Hepatocyte (in vitro differentiated cells): Measurements from ENCODE around the gene DNM3. TPM values are rescaled to one million over a fixed set of nuclear protein-coding genes. Genes with fewer than 3 reads are reported as not detected.
A peak's percentile ranks its signal among the peaks of the same experiment; 100 is the strongest.

Source experiments
- DNase-seq: peaks from one replicate; pipeline ENCODE4 v3.0.0-alpha.2; 2016; ENCODE audit warnings: low spot score
- H2AFZ ChIP-seq: fragments of 200-600 bp; sonication (generic); 2 replicates; pipeline ENCODE4 v1.6.0; 2016; ENCODE audit warnings: antibody characterized with exemption, mild to moderate bottlenecking
- H3K27ac ChIP-seq: fragments of 200-600 bp; sonication (generic); 2 replicates; pipeline ENCODE4 v1.5.1; 2016; ENCODE audit warnings: mild to moderate bottlenecking
- H3K27me3 ChIP-seq: fragments of 200-600 bp; sonication (generic); 2 replicates; pipeline ENCODE4 v1.6.1; 2016
- H3K36me3 ChIP-seq: fragments of 200-600 bp; sonication (generic); replicated peaks from 2 replicates; pipeline ENCODE4 v1.5.1; 2016; ENCODE audit warnings: low read depth; ENCODE audit not compliant: insufficient read depth
- H3K4me1 ChIP-seq: fragments of 200-600 bp; sonication (generic); 2 replicates; pipeline ENCODE4 v1.5.1; 2016; ENCODE audit warnings: mild to moderate bottlenecking, moderate library complexity; ENCODE audit not compliant: insufficient read depth
- H3K4me2 ChIP-seq: fragments of 200-600 bp; sonication (generic); 2 replicates; pipeline ENCODE4 v1.6.0; 2016
- H3K4me3 ChIP-seq: fragments of 200-600 bp; sonication (generic); 2 replicates; pipeline ENCODE4 v1.5.1; 2016; ENCODE audit warnings: mild to moderate bottlenecking
- H3K79me2 ChIP-seq: fragments of 200-600 bp; sonication (generic); 2 replicates; pipeline ENCODE4 v1.6.0; 2017; ENCODE audit warnings: mild to moderate bottlenecking
- H3K9me2 ChIP-seq: fragments of 200-600 bp; sonication (generic); replicated peaks from 2 replicates; pipeline ENCODE4 v1.6.0; 2017; ENCODE audit warnings: mild to moderate bottlenecking; ENCODE audit not compliant: insufficient read depth
- H3K9me3 ChIP-seq: fragments of 200-600 bp; sonication (generic); 2 replicates; pipeline ENCODE4 v1.5.1; 2016; ENCODE audit warnings: low read depth, mild to moderate bottlenecking
- H4K20me1 ChIP-seq: fragments of 200-600 bp; sonication (generic); 2 replicates; pipeline ENCODE4 v1.6.0; 2016; ENCODE audit warnings: mild to moderate bottlenecking; ENCODE audit not compliant: insufficient read depth, poor library complexity, severe bottlenecking
- EZH2 ChIP-seq: fragments of 200-600 bp; sonication (generic); IDR thresholded peaks from 2 replicates; pipeline ENCODE4 v1.6.1; 2016; ENCODE audit warnings: antibody characterized with exemption, mild to moderate bottlenecking, borderline replicate concordance
- EZH2phosphoT487 ChIP-seq: fragments of 200-600 bp; sonication (generic); IDR thresholded peaks from one replicate; pipeline ENCODE4 v1.6.1; 2018; ENCODE audit warnings: antibody characterized with exemption, mild to moderate bottlenecking, low read depth, moderate library complexity; ENCODE audit not compliant: unreplicated experiment, severe bottlenecking
- WGBS: methylation state at CpG from one replicate; pipeline ENCODE4 v1.1.6; 2016; ENCODE audit warnings: low lambda C conversion rate; ENCODE audit errors: missing lambda C conversion rate; 5-methylcytosine and 5-hydroxymethylcytosine counted together
- polyA plus RNA-seq: library from polyadenylated mRNA; unstranded; fragments of >200 nt; fragmentation: Nextera tagmentation; extraction: Ambion mirVana; gene quantifications from 2 replicates; pipeline ENCODE4 v1.2.1, GENCODE V29; 2016
- total RNA-seq: library from RNA; depleted of rRNA; stranded (reverse); fragments of >200 nt; gene quantifications from 2 replicates; pipeline ENCODE4 v1.2.3, GENCODE V29; 2014
- TF ChIP-seq, protein P1 (sequence below): fragments of 200-600 bp; sonication (generic); IDR thresholded peaks from 2 replicates; pipeline ENCODE4 v1.5.1; 2016; ENCODE audit warnings: antibody characterized with exemption, mild to moderate bottlenecking; ENCODE audit not compliant: poor library complexity

Gene DNM3
- total and polyA plus RNA-seq, 2 experiments from 2014 or later, result 1.5 TPM; not detected in 1

- no peak overlapping the region for H3K4me2 ChIP-seq
- H4K20me1 ChIP-seq, result no peaks in the 10 kb centered on the region
- H2AFZ ChIP-seq, result no peak overlapping the region
- TF ChIP-seq EZH2, result no peak
- H3K79me2 ChIP-seq, result no peaks in the 10 kb centered on the region
- no peak overlapping the region for H3K4me3 ChIP-seq
- no peak overlapping the region for H3K27ac ChIP-seq
- H3K4me1 ChIP-seq, result peaks cover 38% of the 10 kb centered on the region
- peaks cover 3% of the 10 kb centered on the region for H3K9me3 ChIP-seq
- no peaks in the 10 kb centered on the region for H3K36me3 ChIP-seq
- no peak for DNase-seq
- no peaks in the 10 kb centered on the region for H3K27me3 ChIP-seq
- no peaks in the 10 kb centered on the region for H3K9me2 ChIP-seq
- WGBS, result 94% methylated on average over 3 of the region's 3 CpGs
These were observed 506.1 kb downstream of the DNM3 start for GRCh38 chr1:172347416-172347815.

DNA sequence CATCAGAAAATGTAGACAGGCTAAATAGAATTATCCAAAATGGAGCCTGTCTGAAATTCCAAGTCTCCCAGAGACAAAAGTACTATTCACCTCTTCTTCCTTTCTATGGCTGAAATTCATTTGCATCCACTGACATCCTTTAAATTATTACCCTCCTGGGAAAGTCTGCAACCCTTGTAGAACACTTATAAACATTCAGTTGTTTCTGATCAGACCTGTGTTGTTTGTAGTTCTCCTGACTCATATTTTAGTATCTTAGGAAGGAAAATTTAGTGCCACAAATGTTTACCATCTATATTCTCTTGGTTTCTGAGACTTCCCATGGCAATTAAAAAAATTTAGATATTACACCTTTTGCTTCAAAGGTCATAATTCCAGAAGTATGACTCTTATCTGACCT lies 509.6 kb downstream of the DNM3 start:
- Histone ChIP-seq H3K36me3 (no peaks in the 10 kb centered on the region), H3K27ac (peak overlapping the region; percentile 31), H3K79me2 (no peaks in the 10 kb centered on the region), H3K4me1 (peaks cover 40% of the 10 kb centered on the region), H3K4me3 (no peak overlapping the region), H2AFZ (peak overlapping the region; percentile 19), H3K9me2 (no peaks in the 10 kb centered on the region), H3K9me3 (peaks cover 3% of the 10 kb centered on the region), H4K20me1 (no peaks in the 10 kb centered on the region), H3K4me2 (no peak overlapping the region), H3K27me3 (no peaks in the 10 kb centered on the region)
- no peak for DNase-seq
- TF ChIP-seq, protein P1, sequence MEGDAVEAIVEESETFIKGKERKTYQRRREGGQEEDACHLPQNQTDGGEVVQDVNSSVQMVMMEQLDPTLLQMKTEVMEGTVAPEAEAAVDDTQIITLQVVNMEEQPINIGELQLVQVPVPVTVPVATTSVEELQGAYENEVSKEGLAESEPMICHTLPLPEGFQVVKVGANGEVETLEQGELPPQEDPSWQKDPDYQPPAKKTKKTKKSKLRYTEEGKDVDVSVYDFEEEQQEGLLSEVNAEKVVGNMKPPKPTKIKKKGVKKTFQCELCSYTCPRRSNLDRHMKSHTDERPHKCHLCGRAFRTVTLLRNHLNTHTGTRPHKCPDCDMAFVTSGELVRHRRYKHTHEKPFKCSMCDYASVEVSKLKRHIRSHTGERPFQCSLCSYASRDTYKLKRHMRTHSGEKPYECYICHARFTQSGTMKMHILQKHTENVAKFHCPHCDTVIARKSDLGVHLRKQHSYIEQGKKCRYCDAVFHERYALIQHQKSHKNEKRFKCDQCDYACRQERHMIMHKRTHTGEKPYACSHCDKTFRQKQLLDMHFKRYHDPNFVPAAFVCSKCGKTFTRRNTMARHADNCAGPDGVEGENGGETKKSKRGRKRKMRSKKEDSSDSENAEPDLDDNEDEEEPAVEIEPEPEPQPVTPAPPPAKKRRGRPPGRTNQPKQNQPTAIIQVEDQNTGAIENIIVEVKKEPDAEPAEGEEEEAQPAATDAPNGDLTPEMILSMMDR, result no peak
- TF ChIP-seq EZH2phosphoT487 (no peak), EZH2 (no peak)

DNA sequence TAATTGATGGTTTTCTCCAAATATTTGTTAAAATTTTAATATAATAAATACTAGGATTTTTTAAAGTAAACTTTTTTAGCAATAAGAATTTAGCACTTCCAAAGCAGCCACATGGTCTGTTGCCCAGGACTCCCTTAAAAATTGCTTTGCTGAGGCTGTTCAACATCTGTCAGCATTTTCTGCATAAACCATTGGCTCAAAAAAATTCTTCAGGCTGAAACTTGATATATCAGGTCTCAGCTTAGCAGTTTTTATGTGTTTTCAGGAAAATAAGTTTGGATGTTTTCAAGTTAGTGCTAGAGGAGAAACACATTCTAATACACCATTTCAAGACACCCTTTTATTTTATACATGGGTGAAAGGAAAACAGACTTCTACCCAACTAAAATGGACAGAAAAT lies 510.0 kb downstream of the DNM3 start:
- no peaks in the 10 kb centered on the region for H3K36me3 ChIP-seq
- H3K79me2 ChIP-seq, result no peaks in the 10 kb centered on the region
- no peaks in the 10 kb centered on the region for H4K20me1 ChIP-seq
- H3K4me3 ChIP-seq, result no peak overlapping the region
- H3K4me2 ChIP-seq, result peak overlapping the region; percentile 4
- no peaks in the 10 kb centered on the region for H3K9me2 ChIP-seq
- H3K9me3 ChIP-seq, result peaks cover 3% of the 10 kb centered on the region
- DNase-seq, result no peak
- no peaks in the 10 kb centered on the region for H3K27me3 ChIP-seq
- H3K27ac ChIP-seq, result peak overlapping the region; percentile 77
- peaks cover 44% of the 10 kb centered on the region for H3K4me1 ChIP-seq
- H2AFZ ChIP-seq, result no peak overlapping the region
- no peak for TF ChIP-seq EZH2phosphoT487
- TF ChIP-seq EZH2, result no peak
- TF ChIP-seq, protein P1, result no peak

GRCh38 chr1:172351754-172352161 lies 510.5 kb downstream of the DNM3 start:
- peak overlapping the region; percentile 77 for H3K27ac ChIP-seq
- H4K20me1 ChIP-seq, result no peaks in the 10 kb centered on the region
- TF ChIP-seq EZH2phosphoT487 (no peak), EZH2 (no peak)
- TF ChIP-seq, protein P1, result no peak
- WGBS, result 43% methylated on average over 3 of the region's 3 CpGs
- no peak for DNase-seq
- no peaks in the 10 kb centered on the region for H3K27me3 ChIP-seq
- H3K36me3 ChIP-seq, result no peaks in the 10 kb centered on the region
- H3K79me2 ChIP-seq, result no peaks in the 10 kb centered on the region
- H3K4me2 ChIP-seq, result peak overlapping the region; percentile 4
- H3K9me2 ChIP-seq, result no peaks in the 10 kb centered on the region
- no peak overlapping the region for H2AFZ ChIP-seq
- H3K4me3 ChIP-seq, result no peak overlapping the region
- H3K4me1 ChIP-seq, result peaks cover 48% of the 10 kb centered on the region
- H3K9me3 ChIP-seq, result peaks cover 3% of the 10 kb centered on the region
